Activated CD8-positive, alpha-beta memory T cell treated with anti-CD3 and anti-CD28 coated beads, Interleukin-2, amount 50 U/mL, for 24 hours (primary cell): ENCODE results near the gene TXK.
A peak's percentile ranks its signal among the peaks of the same experiment; 100 is the strongest.

Experiments used
- DNase-seq: peaks from one replicate; pipeline ENCODE4 v3.0.0-alpha.2; 2020; ENCODE audit errors: extremely low read depth

The TXK gene

GRCh38 chr4:48021100-48021499, 113.0 kb downstream of the TXK start:
- no peak for DNase-seq

GRCh38 chr4:48018112-48018511, 115.9 kb downstream of the TXK start:
- no peak for DNase-seq

GRCh38 chr4:48017108-48017571, 116.9 kb downstream of the TXK start:
- peak; percentile 8 for DNase-seq
